Liver (tissue), 9 donors: ENCODE results near the gene CCDC30. TPM values are rescaled to one million over a fixed set of nuclear protein-coding genes. Genes with fewer than 3 reads are reported as not detected.
A peak's percentile ranks its signal among the peaks of the same experiment; 100 is the strongest.

Experiments used
- DNase-seq: peaks from one replicate; pipeline ENCODE4 v3.0.0-alpha.2; 2017; ENCODE audit warnings: low spot score
- H3K27ac ChIP-seq, 2 donors: one replicate each; pipeline ENCODE4 v1.7.0; 2013; ENCODE audit warnings: inconsistent platforms in 2 of 2, low read length in 2 of 2, control low read depth in 1 of 2, low read depth in 1 of 2, mild to moderate bottlenecking in 1 of 2
- H3K27me3 ChIP-seq, 4 donors: one replicate each; pipeline versions ENCODE4 v1.6.1 to v1.7.0; 2013; ENCODE audit warnings: low read length in 3 of 4, inconsistent platforms in 1 of 4, mild to moderate bottlenecking in 1 of 4, moderate library complexity in 1 of 4; ENCODE audit not compliant: control insufficient read depth in 4 of 4, insufficient read depth in 4 of 4
- H3K36me3 ChIP-seq, 4 donors: one replicate each; pipeline versions ENCODE4 v1.6.1 to v1.7.0; 2013; ENCODE audit warnings: low read length in 3 of 4, mild to moderate bottlenecking in 3 of 4, low read depth in 1 of 4, moderate library complexity in 1 of 4; ENCODE audit not compliant: control insufficient read depth in 4 of 4, insufficient read depth in 3 of 4
- H3K4me1 ChIP-seq, 4 donors: one replicate each; pipeline versions ENCODE4 v1.6.1 to v1.7.0; 2013; ENCODE audit warnings: low read length in 3 of 4, mild to moderate bottlenecking in 3 of 4, moderate library complexity in 1 of 4; ENCODE audit not compliant: control insufficient read depth in 4 of 4, insufficient read depth in 4 of 4
- H3K4me3 ChIP-seq, 3 donors: one replicate each; pipeline versions ENCODE4 v1.6.1 to v1.7.0; 2013; ENCODE audit warnings: low read length in 3 of 3, control low read depth in 1 of 3, low read depth in 1 of 3, mild to moderate bottlenecking in 1 of 3
- H3K9ac ChIP-seq, 2 donors: one replicate each; pipeline ENCODE4 v1.7.0; 2013; ENCODE audit warnings: low read length in 2 of 2, mild to moderate bottlenecking in 2 of 2, moderate library complexity in 2 of 2, control low read depth in 1 of 2, low read depth in 1 of 2
- H3K9me3 ChIP-seq, 4 donors: one replicate each; pipeline versions ENCODE4 v1.6.1 to v1.7.0; 2013; ENCODE audit warnings: low read length in 3 of 4; ENCODE audit not compliant: control insufficient read depth in 4 of 4
- EGR1 ChIP-seq, 2 donors: IDR thresholded peaks; 2 replicates each; pipeline ENCODE4 v1.6.1; 2016 to 2018; ENCODE audit warnings: antibody characterized with exemption in 2 of 2, low read depth in 2 of 2
- FOXA1 ChIP-seq: IDR thresholded peaks from 2 replicates; pipeline ENCODE4 v1.6.1; 2016; ENCODE audit warnings: antibody characterized with exemption
- FOXA2 ChIP-seq: IDR thresholded peaks from 2 replicates; pipeline ENCODE4 v1.6.1; 2016; ENCODE audit warnings: antibody characterized with exemption
- GABPA ChIP-seq, 2 donors: IDR thresholded peaks in 1 of 2; conservative IDR thresholded peaks in 1 of 2; 2 replicates each; pipeline ENCODE4 v1.6.1; 2016; ENCODE audit warnings: antibody characterized with exemption in 2 of 2, mild to moderate bottlenecking in 1 of 2, moderate library complexity in 1 of 2
- HNF4A ChIP-seq, 2 donors: conservative IDR thresholded peaks; 2 replicates each; pipeline ENCODE4 v1.6.1; 2016; ENCODE audit warnings: antibody characterized with exemption in 2 of 2, mild to moderate bottlenecking in 2 of 2
- RAD21 ChIP-seq, 2 donors: IDR thresholded peaks; 2 replicates each; pipeline ENCODE4 v1.6.1; 2016; ENCODE audit warnings: antibody characterized with exemption in 2 of 2, mild to moderate bottlenecking in 2 of 2
- RXRA ChIP-seq, 2 donors: IDR thresholded peaks; 2 replicates each; pipeline ENCODE4 v1.6.1; 2017 to 2018; ENCODE audit warnings: antibody characterized with exemption in 2 of 2, mild to moderate bottlenecking in 1 of 2
- SP1 ChIP-seq: IDR thresholded peaks from 2 replicates; pipeline ENCODE4 v1.6.1; 2018; ENCODE audit warnings: antibody characterized with exemption, mild to moderate bottlenecking
- TAF1 ChIP-seq: conservative IDR thresholded peaks from 2 replicates; pipeline ENCODE4 v1.6.1; 2016; ENCODE audit warnings: antibody characterized with exemption, mild to moderate bottlenecking
- YY1 ChIP-seq: IDR thresholded peaks from 2 replicates; pipeline ENCODE4 v1.6.1; 2016; ENCODE audit warnings: antibody characterized with exemption, mild to moderate bottlenecking
- WGBS: extraction: QIAGEN DNeasy Blood & Tissue Kit; methylation state at CpG from one replicate; pipeline ENCODE4 v1.1.7; 2013; 5-methylcytosine and 5-hydroxymethylcytosine counted together
- polyA plus RNA-seq, 2 donors: library from polyadenylated mRNA; stranded (reverse) in 1 of 2; unstranded in 1 of 2; fragments of 200-250 nt in 1 of 2; fragments of >200 nt in 1 of 2; fragmentation: Nextera tagmentation in 1 of 2; extraction: Ambion mirVana in 1 of 2; gene quantifications; one replicate each; pipeline versions ENCODE4 v1.2.1 to v1.2.3, GENCODE V29; 2013 to 2015
- total RNA-seq, 2 donors: library from RNA; depleted of rRNA; stranded (reverse); fragments of >200 nt; gene quantifications; one replicate each; pipeline ENCODE4 v1.2.3, GENCODE V29; 2014
- TF ChIP-seq, protein P1 (sequence below): IDR thresholded peaks from 2 replicates; pipeline ENCODE4 v1.6.1; 2016; ENCODE audit warnings: antibody characterized with exemption
- TF ChIP-seq, protein P2 (sequence below): IDR thresholded peaks from 2 replicates; pipeline ENCODE4 v1.6.1; 2016; ENCODE audit warnings: antibody characterized with exemption
- TF ChIP-seq, protein P3 (sequence below): IDR thresholded peaks from 2 replicates; pipeline ENCODE4 v1.6.1; 2016; ENCODE audit warnings: antibody characterized with exemption, mild to moderate bottlenecking
- TF ChIP-seq, protein P4 (sequence below): fragments of 150-350 bp; IDR thresholded peaks from 2 replicates; pipeline ENCODE4 v1.5.1; 2017; ENCODE audit warnings: improper control_type of control experiment, low read depth, low read length; ENCODE audit not compliant: missing input control
- donor health status: healthy.
- donor health status: healthy.
- donor health status: healthy.
- donor health status: healthy.
- donor health status: healthy.

The CCDC30 gene
- total RNA-seq (1 to 10 TPM; 1.7 to 2.0 TPM), polyA plus RNA-seq (under 1 TPM; 0.07 to 0.93 TPM)

DNA sequence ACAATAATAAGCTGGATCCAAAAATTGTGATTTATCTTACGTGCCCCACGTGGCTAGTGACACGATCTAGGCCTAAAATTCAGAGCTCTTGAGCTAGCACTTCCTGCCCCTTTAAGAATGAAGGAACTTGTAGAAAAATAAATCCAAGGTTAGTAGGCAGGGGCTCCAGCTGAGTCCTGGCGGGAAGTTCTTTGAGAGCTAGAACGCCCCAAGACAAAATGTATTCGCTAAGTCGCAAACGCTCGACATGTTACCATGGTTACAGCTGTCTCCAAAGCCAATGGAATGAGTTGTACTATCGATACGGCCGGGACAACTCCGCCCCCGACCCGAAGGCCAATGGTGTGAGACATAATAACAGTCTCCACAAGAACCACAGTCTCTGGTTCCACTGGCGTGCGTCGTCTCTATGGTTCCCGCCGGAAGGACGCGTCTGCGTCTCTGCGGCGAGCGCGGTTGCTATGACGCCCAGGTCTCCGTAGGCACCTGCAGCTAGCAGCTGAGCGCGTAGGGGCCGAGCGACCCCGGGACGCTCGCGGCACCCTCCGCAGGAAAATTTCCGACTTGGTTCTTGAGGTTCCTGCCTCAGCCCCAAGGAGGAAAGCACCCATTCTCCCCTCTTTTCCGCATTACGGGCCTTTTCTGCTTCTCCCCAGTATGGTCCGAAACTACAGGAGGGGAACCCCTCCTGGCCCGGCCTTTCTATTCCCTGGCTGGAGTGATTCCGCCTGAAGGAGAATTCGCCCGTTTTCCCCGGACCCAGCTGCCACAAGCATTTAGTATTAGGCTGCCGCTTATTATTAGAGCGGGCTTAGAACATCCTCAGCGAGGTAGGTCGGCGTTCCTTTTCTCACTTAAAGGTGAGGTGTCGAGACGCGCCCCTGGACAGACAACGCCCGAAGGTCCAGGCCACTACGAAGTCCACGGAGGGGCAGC is at the start of gene CCDC30:
TSS of gene CCDC30 (plus strand) at position 459 of the 936 bp plus-strand sequence. CDS start 17,266 bp downstream, outside the sequence.
- TF ChIP-seq GABPA (IDR thresholded peaks at IDR 0.05 in 1 of 2, conservative IDR thresholded peaks at IDR 0.05 in 1 of 2) (peak in 1 of 2 donors; percentile 83), FOXA2 (no peak), EGR1 (IDR thresholded peaks at IDR 0.05; ENCODE audit: low read depth in 2 of 2) (no peak), RAD21 (IDR thresholded peaks at IDR 0.05) (peak in 1 of 2 donors; percentile 17), HNF4A (conservative IDR thresholded peaks at IDR 0.05) (no peak), FOXA1 (peak; percentile 43), RXRA (IDR thresholded peaks at IDR 0.05) (peak in 1 of 2 donors; percentile 29), SP1 (peak; percentile 98), YY1 (peak; percentile 91), TAF1 (no peak)
- TF ChIP-seq, protein P1, sequence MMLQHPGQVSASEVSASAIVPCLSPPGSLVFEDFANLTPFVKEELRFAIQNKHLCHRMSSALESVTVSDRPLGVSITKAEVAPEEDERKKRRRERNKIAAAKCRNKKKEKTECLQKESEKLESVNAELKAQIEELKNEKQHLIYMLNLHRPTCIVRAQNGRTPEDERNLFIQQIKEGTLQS = no peak
- TF ChIP-seq, protein P2, sequence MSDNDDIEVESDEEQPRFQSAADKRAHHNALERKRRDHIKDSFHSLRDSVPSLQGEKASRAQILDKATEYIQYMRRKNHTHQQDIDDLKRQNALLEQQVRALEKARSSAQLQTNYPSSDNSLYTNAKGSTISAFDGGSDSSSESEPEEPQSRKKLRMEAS = peak; percentile 57
- TF ChIP-seq, protein P3, sequence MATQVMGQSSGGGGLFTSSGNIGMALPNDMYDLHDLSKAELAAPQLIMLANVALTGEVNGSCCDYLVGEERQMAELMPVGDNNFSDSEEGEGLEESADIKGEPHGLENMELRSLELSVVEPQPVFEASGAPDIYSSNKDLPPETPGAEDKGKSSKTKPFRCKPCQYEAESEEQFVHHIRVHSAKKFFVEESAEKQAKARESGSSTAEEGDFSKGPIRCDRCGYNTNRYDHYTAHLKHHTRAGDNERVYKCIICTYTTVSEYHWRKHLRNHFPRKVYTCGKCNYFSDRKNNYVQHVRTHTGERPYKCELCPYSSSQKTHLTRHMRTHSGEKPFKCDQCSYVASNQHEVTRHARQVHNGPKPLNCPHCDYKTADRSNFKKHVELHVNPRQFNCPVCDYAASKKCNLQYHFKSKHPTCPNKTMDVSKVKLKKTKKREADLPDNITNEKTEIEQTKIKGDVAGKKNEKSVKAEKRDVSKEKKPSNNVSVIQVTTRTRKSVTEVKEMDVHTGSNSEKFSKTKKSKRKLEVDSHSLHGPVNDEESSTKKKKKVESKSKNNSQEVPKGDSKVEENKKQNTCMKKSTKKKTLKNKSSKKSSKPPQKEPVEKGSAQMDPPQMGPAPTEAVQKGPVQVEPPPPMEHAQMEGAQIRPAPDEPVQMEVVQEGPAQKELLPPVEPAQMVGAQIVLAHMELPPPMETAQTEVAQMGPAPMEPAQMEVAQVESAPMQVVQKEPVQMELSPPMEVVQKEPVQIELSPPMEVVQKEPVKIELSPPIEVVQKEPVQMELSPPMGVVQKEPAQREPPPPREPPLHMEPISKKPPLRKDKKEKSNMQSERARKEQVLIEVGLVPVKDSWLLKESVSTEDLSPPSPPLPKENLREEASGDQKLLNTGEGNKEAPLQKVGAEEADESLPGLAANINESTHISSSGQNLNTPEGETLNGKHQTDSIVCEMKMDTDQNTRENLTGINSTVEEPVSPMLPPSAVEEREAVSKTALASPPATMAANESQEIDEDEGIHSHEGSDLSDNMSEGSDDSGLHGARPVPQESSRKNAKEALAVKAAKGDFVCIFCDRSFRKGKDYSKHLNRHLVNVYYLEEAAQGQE = no peak
- TF ChIP-seq, protein P4, sequence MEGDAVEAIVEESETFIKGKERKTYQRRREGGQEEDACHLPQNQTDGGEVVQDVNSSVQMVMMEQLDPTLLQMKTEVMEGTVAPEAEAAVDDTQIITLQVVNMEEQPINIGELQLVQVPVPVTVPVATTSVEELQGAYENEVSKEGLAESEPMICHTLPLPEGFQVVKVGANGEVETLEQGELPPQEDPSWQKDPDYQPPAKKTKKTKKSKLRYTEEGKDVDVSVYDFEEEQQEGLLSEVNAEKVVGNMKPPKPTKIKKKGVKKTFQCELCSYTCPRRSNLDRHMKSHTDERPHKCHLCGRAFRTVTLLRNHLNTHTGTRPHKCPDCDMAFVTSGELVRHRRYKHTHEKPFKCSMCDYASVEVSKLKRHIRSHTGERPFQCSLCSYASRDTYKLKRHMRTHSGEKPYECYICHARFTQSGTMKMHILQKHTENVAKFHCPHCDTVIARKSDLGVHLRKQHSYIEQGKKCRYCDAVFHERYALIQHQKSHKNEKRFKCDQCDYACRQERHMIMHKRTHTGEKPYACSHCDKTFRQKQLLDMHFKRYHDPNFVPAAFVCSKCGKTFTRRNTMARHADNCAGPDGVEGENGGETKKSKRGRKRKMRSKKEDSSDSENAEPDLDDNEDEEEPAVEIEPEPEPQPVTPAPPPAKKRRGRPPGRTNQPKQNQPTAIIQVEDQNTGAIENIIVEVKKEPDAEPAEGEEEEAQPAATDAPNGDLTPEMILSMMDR = no peak
- Histone ChIP-seq H3K9me3 (no peaks in the 10 kb centered on the region), H3K4me1 (peaks cover 2 to 16% (median 12%) of the 10 kb centered on the region in 4 donors), H3K4me3 (peak within 1 kb of the TSS; percentile 64 to 88 (median 73)), H3K36me3 (peaks cover 0 to 24% (median 19%) of the 10 kb centered on the region in 4 donors), H3K9ac (no peak within 1 kb of the TSS), H3K27ac (peak within 1 kb of the TSS in 1 of 2 donors; percentile 51), H3K27me3 (no peaks in the 10 kb centered on the region)
- DNase-seq = peak; percentile 90
- WGBS = 2% methylated on average over 59 of the region's 59 CpGs
